GM19463 (cell line): ENCODE data around the gene CHTF8.

ENCODE experiments used
- ATAC-seq: cut with Tn5 transposase; IDR thresholded peaks from one replicate; pipeline ENCODE4 v1.9.1; 2021; ENCODE audit warnings: mild to moderate bottlenecking, moderate library complexity; ENCODE audit not compliant: unreplicated experiment

Gene CHTF8

GRCh38 chr16:69114346-69114975, 17.9 kb downstream of the CHTF8 start:
- no peak for ATAC-seq

DNA sequence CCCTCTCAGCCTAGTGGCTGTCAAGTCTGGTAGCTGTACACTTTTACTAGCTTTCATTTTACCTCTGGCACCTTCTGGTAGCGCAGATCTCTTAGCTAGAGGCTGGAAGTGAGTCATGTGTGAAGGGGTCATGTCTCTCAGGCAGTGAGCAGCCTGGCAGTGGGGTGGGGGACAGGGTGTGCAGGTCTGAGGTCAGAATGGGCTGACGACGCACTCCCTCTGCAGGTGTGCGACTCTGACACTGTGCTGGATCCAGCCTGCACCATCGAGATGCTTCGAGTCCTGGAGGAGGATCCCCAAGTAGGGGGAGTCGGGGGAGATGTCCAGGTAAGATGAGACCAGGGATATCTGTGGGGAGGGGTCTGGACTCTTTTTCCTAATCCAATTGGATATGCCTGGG, 19.2 kb downstream of the CHTF8 start:
- ATAC-seq: no peak

- peak; percentile 65 for ATAC-seq
Measured at GRCh38 chr16:69112285-69113129, 19.9 kb downstream of the CHTF8 start.

- ATAC-seq: no peak
Measured at GRCh38 chr16:69111876-69112230, 20.5 kb downstream of the CHTF8 start.

GRCh38 chr16:69111216-69111875, 21.0 kb downstream of the CHTF8 start:
- ATAC-seq: no peak

GRCh38 chr16:69110406-69110805, 22.0 kb downstream of the CHTF8 start:
- no peak for ATAC-seq

- ATAC-seq: no peak
Measured at GRCh38 chr16:69109486-69110270, 22.7 kb downstream of the CHTF8 start.

DNA sequence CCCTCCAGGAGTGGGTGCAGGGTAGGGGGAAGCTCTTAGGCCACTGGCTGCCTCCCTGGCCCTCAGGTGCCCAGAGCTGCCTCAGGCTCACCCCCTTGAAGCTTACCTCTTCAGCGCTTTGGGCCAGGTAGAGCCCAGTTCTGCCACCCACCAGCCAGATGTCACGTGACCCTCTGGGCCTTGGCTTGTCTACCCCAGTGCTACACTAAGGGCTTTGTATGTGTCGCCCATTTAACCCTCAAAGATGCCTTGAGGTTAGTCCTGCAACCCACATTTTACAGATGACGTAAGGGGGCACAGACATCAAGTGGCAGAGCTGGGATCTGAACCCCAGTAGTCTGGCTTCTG, 23.5 kb downstream of the CHTF8 start:
- no peak for ATAC-seq

GRCh38 chr16:69108064-69108904, 24.1 kb downstream of the CHTF8 start:
- no peak for ATAC-seq

DNA sequence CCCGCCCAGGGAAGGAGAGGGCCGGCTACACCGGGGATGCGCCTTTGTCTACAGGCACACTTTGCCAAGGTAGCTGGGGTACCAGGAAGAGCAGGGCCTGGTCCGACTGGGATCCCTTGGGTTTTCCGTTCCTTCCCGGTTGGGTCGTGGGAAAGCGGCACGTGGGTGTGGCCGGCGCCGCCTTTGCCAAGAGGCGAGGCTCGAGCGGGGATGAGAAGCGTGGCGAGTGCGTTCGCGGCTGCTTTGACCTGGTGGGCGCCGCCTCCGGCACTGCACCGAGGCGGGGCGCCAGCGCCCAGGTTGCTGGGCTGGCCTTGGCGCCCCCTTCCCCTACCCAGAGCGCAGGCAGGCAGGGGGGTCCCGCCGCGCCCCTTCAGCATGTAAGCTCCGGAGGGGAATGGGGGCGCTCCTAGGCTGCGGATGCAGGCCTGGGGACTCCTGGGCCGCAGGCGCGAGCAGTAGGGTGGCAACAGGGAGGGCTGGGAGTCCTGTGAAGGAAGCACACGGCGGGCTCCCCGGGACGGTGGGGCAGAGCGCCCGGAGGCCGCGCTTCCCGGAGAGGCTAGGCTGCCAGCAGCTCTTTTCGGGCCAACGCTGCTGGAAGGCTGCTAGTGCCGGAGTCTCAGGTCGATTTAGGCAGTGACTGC, 24.9 kb downstream of the CHTF8 start:
- ATAC-seq: no peak

DNA sequence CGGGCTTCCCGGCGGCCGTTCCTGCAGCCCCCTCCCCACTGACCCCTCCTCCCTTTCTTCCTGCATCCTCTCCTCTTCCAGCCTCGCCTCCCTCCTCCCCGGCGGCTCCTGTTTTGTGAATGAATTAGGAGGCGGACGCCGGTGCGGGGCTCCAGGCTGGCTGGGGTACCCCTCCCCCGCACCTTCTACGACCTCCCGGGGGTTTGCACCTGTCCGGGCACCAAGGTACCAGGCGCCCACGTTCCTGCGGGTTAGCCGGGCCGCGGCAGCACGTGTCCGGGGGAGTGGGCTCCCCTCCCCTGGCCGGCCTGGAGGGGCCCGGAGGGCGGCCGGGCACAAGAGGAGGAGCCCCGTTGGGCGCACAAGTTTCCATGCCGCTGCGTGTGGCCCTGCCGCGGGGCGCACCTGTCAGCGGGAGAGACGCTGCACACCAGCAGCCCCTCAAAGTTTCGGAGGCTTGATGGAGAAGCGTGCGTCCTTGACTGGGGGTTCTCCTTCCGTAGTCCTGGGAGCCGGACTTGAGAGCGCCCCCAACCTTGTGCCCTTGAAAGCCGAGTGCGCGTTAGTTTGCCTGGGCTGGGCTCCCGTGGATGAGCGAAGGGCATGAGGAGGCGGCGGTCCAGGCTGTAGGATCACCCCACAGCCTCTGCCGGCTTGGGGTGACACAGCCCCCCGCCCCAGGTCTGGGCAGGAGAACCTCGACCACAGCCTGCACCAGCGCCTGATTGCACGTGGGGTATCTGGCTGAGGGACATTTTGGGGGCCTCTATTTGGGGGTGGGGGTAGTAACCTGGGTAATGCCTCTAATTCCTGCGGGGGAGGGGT, 25.7 kb downstream of the CHTF8 start:
- ATAC-seq: no peak

GRCh38 chr16:69105501-69106361, 26.7 kb downstream of the CHTF8 start, which contains the start of gene HAS3:
Gene HAS3, plus strand, starts transcription at chr16:69105653. Its CDS starts 3,743 bp downstream, at chr16:69109396.
- ATAC-seq: no peak

GRCh38 chr16:69100071-69100691, 32.2 kb downstream of the CHTF8 start:
- ATAC-seq: no peak

- ATAC-seq: no peak
Measured at GRCh38 chr16:69095193-69095592, 37.2 kb downstream of the CHTF8 start.

DNA sequence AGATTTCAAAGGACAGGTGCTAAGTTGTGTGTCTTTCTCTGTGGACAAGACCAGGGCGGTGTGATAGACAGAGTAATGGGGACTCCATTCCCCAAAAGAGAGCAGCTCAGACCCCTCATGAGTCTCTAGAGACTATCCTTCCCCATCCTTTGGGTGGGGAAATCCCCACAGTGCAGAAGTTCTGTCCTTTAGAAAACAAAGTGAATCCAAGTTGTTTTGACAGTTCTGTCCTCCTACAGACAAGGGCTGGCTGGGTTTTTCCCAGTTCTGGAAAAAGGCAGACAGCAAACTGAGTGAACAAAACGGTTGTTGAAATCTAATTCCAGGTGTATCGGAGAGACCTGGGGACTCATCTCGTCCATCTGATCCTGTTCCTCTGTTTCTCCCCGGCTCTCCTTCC, 37.9 kb downstream of the CHTF8 start:
- no peak for ATAC-seq

- ATAC-seq: no peak
Measured at GRCh38 chr16:69093974-69094373, 38.4 kb downstream of the CHTF8 start.

- ATAC-seq: no peak
Measured at GRCh38 chr16:69089091-69089910, 43.1 kb downstream of the CHTF8 start.
